NCI-H1417 treated with DMSO at 0.1 percent for 48 hours (cell line): ENCODE measurements around the gene PARD3B.

ENCODE experiments used
- DNase-seq: peaks from one replicate; lab custom pipeline; 2025; lab: John Stamatoyannopoulos, UW

The PARD3B gene

GRCh38 chr2:205273627-205274026, 728.4 kb downstream of the PARD3B start:
- DNase-seq, result no peak

- DNase-seq, result no peak
Measured at GRCh38 chr2:205274801-205275200, 729.5 kb downstream of the PARD3B start.

- DNase-seq, result no peak
Measured at GRCh38 chr2:205276116-205276777, 731.0 kb downstream of the PARD3B start.

GRCh38 chr2:205280596-205281236, 735.4 kb downstream of the PARD3B start:
- DNase-seq, result peak; percentile 90

GRCh38 chr2:205283736-205284270, 738.5 kb downstream of the PARD3B start:
- no peak for DNase-seq

GRCh38 chr2:205284334-205284733, 739.1 kb downstream of the PARD3B start:
- no peak for DNase-seq

GRCh38 chr2:205287316-205287715, 742.0 kb downstream of the PARD3B start:
- DNase-seq, result no peak

- DNase-seq, result no peak
Measured at GRCh38 chr2:205288686-205289085, 743.4 kb downstream of the PARD3B start.

- no peak for DNase-seq
Measured at GRCh38 chr2:205290299-205290698, 745.0 kb downstream of the PARD3B start.

- no peak for DNase-seq
Measured at GRCh38 chr2:205292665-205293295, 747.5 kb downstream of the PARD3B start.

- no peak for DNase-seq
Measured at GRCh38 chr2:205293559-205293958, 748.3 kb downstream of the PARD3B start.

GRCh38 chr2:205296959-205297358, 751.7 kb downstream of the PARD3B start:
- DNase-seq, result no peak

- no peak for DNase-seq
Measured at GRCh38 chr2:205297368-205297767, 752.1 kb downstream of the PARD3B start.

- no peak for DNase-seq
Measured at GRCh38 chr2:205297846-205298245, 752.6 kb downstream of the PARD3B start.

- no peak for DNase-seq
Measured at GRCh38 chr2:205311201-205311600, 765.9 kb downstream of the PARD3B start.

GRCh38 chr2:205321231-205321630, 776.0 kb downstream of the PARD3B start:
- DNase-seq, result no peak

- no peak for DNase-seq
Measured at GRCh38 chr2:205323929-205324328, 778.7 kb downstream of the PARD3B start.

- no peak for DNase-seq
Measured at GRCh38 chr2:205324355-205324754, 779.1 kb downstream of the PARD3B start.

GRCh38 chr2:205333351-205333750, 788.1 kb downstream of the PARD3B start:
- no peak for DNase-seq

- DNase-seq, result no peak
Measured at GRCh38 chr2:205337274-205337673, 792.0 kb downstream of the PARD3B start.

- DNase-seq, result no peak
Measured at GRCh38 chr2:205338156-205338555, 792.9 kb downstream of the PARD3B start.

GRCh38 chr2:205343103-205343502, 797.8 kb downstream of the PARD3B start:
- DNase-seq, result no peak

- no peak for DNase-seq
Measured at GRCh38 chr2:205346649-205347048, 801.4 kb downstream of the PARD3B start.
